RPMI8226 (cell line): ENCODE results near the gene POPDC2.
A peak's percentile ranks its signal among the peaks of the same experiment; 100 is the strongest.
"Not testable (repeated sequence)": the region's sequence is repeated elsewhere in the genome, so short reads cannot be mapped to it uniquely, and the experiment has no call there.

Experiments used
- DNase-seq: peaks from one replicate; pipeline ENCODE4 v3.0.0-alpha.2; 2015

The POPDC2 gene, protein sequence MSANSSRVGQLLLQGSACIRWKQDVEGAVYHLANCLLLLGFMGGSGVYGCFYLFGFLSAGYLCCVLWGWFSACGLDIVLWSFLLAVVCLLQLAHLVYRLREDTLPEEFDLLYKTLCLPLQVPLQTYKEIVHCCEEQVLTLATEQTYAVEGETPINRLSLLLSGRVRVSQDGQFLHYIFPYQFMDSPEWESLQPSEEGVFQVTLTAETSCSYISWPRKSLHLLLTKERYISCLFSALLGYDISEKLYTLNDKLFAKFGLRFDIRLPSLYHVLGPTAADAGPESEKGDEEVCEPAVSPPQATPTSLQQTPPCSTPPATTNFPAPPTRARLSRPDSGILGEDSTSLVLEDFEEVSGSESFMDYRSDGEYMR

GRCh38 chr3:119660474-119661440, at the start of gene POPDC2:
Gene POPDC2, minus strand, starts transcription at chr3:119660589. Its CDS starts 166 bp downstream, at chr3:119660423.
- no peak for DNase-seq

DNA sequence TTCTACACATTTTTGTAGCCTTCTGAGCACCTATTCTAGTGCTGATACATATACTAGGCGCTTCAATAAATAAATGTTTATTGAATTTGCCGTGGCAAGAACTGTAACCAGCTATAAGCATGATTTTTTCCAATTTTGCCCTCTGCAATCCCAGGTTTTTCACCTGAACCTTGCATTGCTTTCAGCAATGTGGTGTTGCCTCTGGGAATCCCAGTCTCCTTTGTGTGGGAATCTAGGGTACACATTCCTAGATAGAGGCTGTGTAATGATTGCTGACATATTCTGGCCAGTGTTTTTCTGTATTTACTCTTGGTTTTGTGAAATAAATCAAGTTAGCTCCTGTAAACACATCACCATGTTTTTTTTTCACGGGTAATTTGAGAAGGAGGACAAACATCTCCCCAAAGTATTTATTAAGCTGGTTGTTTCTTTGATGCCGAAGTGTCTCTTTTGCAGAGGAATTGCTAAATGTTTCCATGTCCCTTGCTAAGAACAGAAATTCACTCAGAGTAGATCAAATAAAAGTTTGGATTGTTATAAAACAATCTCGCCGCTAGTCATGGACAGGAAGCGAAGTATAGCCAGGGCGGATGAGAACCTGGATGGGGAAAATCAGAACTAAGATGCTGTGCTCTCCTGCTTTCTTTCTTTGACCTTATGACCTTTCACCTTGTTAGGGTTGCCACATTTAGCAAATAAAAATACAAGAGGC, 43.6 kb upstream of the POPDC2 start:
- no peak for DNase-seq

DNA sequence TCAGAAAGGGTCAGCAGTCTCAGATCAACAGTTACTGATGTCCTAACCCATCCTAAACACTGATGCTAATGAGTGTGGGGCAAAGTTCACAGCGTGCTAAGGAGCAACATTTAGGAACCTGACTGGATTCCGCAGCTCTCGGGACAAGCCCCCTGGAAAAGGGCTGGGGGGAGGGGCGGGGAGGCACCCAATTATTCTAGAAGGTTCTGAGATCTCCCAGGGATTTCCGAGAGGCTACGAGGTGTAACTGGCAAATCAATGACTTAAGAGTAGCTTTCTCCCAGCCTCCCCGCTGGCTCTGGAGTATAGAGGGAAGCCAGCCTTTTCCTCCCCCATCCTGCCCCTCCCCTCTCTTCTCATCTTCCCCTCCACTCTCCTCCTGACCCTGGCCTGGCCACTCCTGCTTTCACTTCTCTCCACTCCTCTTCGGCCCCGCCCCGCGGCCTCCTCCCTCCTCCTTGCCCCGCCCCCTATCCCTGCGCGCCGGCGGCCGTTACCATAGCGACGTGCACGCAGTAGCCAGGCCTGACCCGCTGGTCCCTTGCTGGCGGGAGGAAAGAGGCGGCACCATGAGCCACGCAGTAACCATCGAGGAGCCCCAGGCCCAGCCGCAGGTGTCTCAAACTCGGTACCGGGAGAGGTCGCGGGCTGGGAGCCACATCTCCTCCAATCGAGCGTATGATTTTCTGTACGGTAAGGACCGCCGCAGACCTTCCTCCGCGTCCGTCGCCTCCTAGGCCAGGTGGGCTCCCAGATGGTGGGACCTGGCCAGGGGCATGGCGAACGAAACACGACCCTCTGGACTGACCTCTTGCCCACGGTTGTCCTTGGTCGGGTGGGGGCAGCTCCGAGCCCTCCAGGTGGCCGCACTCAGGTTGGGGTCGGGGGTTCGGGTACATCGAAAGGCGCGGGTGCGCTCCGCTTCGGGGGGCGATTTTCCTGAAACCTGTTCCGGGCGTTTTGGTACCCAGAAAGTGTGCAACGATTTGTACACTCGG, 42.4 kb upstream of the POPDC2 start, which contains the start of gene CFAP91:
TSS of gene CFAP91 (plus strand) at position 493 of the 998 bp plus-strand sequence. CDS start at position 570, 77 bp downstream.
- peak; percentile 91 for DNase-seq

GRCh38 chr3:119700920-119701734, 40.7 kb upstream of the POPDC2 start:
- no peak for DNase-seq

- no peak for DNase-seq
These were observed 40.0 kb upstream of the POPDC2 start for GRCh38 chr3:119700269-119700919.

DNA sequence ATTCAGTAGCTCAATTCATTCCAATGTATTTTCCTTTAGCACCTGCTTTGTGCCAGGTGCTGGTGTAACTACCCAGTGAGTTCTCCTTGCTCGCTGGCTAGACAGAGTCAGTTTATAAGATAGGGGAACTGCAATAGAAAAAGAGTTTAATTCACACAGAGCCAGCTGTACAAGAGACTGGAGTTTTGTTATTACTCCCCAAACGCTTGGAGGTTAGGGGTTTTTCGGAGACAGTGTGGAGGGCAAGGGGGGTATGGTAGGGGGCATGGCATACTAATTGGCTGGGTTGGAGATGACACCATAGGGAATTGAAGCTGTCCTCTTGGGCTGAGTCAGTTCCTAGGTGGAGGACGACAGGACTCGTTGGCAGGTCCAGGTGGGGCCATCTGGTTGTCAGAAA, 37.0 kb upstream of the POPDC2 start:
- no peak for DNase-seq

DNA sequence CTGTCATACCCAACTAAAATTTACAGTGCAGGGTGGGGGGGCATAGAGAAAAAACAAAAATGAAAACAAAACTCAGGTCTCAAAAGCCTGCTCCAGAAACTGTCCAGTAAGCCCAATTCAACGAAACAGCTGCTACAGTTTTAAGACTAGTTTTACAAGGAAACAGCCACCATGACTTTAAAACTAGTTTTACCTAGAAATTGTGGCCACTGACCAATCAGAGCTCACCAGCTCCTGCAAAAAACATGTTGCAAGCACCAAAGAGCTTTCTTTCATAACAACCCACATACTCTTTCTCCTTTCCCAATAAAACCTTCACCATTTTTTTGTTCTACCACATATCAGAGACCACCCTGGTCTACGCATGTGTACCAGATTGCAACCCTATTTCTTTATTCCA, 35.1 kb upstream of the POPDC2 start:
- peak; percentile 23 for DNase-seq

DNA sequence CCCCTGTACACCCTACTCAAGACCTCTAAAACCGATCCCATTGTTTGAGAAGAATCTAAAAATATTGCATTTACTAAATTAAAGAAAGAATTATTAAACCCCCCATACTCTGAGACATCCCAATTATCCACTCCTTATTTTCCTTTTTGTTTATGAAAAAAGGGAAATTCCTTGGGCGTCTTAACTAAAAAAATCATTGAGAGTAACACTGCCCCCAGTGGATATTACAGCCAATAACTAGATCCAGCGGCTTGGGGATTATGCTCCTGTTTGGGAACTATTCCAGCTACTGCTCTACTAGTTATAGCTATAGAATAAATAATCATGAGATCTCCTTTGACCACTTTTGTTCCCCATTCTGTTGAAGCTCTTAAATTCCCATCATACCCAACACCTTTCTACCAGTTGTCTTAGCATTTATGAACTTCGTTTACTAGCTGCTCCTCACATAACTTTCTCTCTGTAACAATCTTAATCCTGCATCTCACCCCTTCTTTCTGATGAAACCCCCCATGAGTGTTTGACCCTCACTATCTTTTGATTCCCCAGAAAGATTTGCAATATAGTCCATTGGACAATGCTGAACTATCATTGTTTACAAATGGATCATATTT, 29.8 kb upstream of the POPDC2 start:
- no peak for DNase-seq

DNA sequence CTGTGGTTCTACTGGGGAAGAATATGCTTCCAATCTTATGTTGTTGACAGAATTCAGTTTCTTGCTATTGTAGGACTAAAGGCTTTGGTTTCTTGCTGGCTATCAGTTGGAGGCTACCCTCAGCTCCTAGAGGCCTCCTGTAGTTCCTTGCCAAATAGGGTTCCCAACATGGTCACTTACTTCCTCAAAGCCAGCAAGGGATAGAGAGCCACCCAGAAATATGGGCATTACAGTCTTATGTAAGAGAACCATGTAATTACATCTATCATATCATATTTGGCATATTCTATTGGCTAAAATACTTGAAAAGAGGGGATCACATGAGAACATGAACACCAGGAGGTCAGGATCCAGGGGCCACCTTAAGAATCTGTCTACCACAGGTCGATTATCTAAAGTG, 23.0 kb upstream of the POPDC2 start:
- DNase-seq = no peak

GRCh38 chr3:119681279-119681678, 20.9 kb upstream of the POPDC2 start:
- DNase-seq = peak; percentile 41

GRCh38 chr3:119679874-119680273, 19.5 kb upstream of the POPDC2 start:
- DNase-seq = no peak

DNA sequence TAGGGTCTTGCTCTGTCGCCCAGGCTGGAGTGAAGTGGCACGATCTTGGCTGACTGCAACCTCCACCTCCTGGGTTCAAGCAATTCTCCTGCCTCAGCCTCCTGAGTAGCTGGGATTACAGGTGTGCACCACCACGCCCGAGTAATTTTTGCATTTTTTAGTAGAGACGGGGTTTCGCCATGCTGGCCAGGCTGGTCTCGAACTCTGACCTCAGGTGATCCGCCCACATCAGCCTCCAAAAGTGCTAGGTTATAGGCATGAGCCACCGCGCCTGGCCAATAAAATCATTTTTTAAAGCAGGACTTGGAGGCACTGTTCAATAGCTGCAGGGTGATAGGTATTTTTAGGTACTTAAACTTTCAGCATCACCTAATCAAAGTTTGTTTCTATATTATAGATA, 17.8 kb upstream of the POPDC2 start:
- not testable (repeated sequence) for DNase-seq

DNA sequence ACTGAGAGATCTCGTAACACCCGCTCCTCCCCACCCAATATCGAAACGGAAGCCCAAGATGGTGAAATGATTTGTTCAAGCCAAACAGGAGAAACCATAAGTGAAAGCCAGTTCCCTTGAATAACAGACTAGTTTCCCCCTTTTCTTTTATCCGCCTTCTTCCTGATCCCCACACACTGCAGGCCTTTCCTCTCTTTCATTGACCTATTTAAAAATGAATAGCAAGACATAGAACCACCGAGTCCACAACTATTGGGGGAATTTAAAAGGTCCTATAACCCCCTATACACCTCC, 17.2 kb upstream of the POPDC2 start:
- no peak for DNase-seq

GRCh38 chr3:119676771-119677640, 16.6 kb upstream of the POPDC2 start, which contains the start of gene COX17:
Gene COX17, minus strand, starts transcription at chr3:119677406. Its CDS starts 96 bp downstream, at chr3:119677310.
- DNase-seq = peak; percentile 98

DNA sequence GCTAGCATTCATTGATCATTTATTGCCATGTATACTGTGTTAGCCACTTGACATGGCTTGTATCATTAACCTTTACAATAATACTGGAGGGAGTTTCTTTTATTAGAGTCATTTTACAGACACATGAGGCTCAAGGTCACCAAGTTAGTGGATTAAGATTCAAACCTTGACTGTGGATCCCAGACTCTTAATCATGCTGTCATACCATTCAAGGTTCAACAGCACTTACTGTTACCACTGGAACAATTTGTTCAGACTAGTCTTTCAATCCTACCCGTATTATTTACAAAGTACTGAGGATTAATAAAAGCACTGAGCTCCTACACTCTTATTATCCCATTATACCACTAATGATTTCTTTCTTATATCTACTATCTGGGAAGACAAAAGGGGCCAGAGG, 15.6 kb upstream of the POPDC2 start:
- DNase-seq = no peak

GRCh38 chr3:119675188-119675874, 14.9 kb upstream of the POPDC2 start:
- no peak for DNase-seq

GRCh38 chr3:119673875-119674274, 13.5 kb upstream of the POPDC2 start:
- DNase-seq = no peak

DNA sequence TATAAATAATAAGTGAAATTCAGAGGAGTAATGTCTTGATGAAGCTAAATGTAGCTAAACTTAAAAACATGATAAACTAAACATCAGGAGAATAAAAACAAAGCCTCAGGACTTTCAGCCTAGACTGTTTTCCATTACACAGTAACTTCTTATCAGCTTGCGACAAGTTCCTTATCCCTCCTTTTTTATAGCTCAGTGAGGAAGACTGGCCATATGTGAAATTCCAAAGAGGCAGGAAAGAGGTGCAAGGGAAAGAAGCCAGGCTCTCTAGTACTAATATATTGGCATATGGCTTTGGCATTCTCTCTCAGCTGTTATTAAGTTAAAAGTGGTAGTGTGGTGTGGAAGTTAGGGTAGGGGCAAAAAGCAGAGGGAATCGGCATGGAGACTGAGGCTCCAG, 12.4 kb upstream of the POPDC2 start:
- DNase-seq = no peak
